OCI-M1 (cell line): ENCODE data around the gene FOXC1.

Experiments used
- DNase-seq: peaks from one replicate; lab custom pipeline; 2025; lab: John Stamatoyannopoulos, UW

The FOXC1 gene

GRCh38 chr6:1600063-1600763 lies 9.5 kb upstream of the FOXC1 start:
- no peak for DNase-seq

GRCh38 chr6:1600764-1601157 lies 9.0 kb upstream of the FOXC1 start:
- DNase-seq: no peak

- no peak for DNase-seq
These were observed 8.3 kb upstream of the FOXC1 start for GRCh38 chr6:1601158-1602048.

GRCh38 chr6:1602049-1602713 lies 7.5 kb upstream of the FOXC1 start:
- no peak for DNase-seq

- DNase-seq: no peak
These were observed 6.0 kb upstream of the FOXC1 start for GRCh38 chr6:1603708-1604107.

- peak; percentile 81 for DNase-seq
These were observed 5.3 kb upstream of the FOXC1 start for GRCh38 chr6:1604158-1605003.

- DNase-seq: no peak
These were observed 4.5 kb upstream of the FOXC1 start for GRCh38 chr6:1605004-1605892.

GRCh38 chr6:1605893-1606779 lies 3.6 kb upstream of the FOXC1 start:
- no peak for DNase-seq

- no peak for DNase-seq
These were observed 2.8 kb upstream of the FOXC1 start for GRCh38 chr6:1606780-1607515.

- DNase-seq: no peak
These were observed 2.0 kb upstream of the FOXC1 start for GRCh38 chr6:1607516-1608221.

- no peak for DNase-seq
These were observed 1.3 kb upstream of the FOXC1 start for GRCh38 chr6:1608222-1609040.

- no peak for DNase-seq
These were observed 571 bp upstream of the FOXC1 start for GRCh38 chr6:1609041-1609647.

- no peak for DNase-seq
These were observed 994 bp downstream of the FOXC1 start for GRCh38 chr6:1610497-1611321.

GRCh38 chr6:1611322-1611571 lies 1.5 kb downstream of the FOXC1 start:
- DNase-seq: no peak

- DNase-seq: peak; percentile 59
These were observed 2.0 kb downstream of the FOXC1 start for GRCh38 chr6:1611572-1612298.
